NCI-H2196 treated with DMSO at 0.1 percent for 48 hours (cell line): ENCODE results near the gene HK3.

ENCODE experiments used
- DNase-seq: peaks from one replicate; lab custom pipeline; 2025; ENCODE audit not compliant: unreplicated experiment; lab: John Stamatoyannopoulos, UW

The HK3 gene

DNA sequence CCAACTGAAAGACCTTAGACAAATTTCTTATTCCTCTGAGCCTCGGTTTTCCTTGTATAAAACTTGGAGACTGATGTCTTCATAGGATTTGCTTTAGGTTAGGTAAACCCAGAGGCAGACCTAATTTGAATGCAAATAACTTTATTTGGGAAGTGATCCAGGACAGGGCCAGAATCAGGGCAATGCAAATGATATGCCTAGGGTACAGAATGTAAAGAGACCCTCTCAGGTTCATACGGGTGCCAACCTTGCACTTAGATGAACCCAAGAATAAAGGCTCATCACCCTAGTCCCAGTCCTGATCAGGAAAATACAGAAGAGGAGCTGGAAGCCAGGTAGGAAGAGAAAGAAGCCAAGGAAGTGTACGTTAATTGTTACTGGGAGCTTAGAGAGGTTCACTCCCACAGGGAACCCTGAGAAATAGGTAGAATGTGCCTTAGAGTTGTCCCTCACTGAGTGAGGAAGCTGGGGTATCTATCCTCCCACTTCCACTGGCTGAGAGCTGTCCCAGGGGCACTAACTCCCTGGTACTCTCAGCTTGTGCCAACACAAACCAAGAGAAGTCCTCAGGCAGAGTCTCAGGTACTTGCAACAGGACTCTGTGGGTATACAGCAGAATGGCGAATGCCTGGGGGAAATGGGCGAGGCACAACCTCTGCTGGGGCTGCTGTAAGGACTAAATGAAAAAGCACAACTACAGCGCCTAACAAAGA, 3.1 kb upstream of the HK3 start:
- no peak for DNase-seq

DNA sequence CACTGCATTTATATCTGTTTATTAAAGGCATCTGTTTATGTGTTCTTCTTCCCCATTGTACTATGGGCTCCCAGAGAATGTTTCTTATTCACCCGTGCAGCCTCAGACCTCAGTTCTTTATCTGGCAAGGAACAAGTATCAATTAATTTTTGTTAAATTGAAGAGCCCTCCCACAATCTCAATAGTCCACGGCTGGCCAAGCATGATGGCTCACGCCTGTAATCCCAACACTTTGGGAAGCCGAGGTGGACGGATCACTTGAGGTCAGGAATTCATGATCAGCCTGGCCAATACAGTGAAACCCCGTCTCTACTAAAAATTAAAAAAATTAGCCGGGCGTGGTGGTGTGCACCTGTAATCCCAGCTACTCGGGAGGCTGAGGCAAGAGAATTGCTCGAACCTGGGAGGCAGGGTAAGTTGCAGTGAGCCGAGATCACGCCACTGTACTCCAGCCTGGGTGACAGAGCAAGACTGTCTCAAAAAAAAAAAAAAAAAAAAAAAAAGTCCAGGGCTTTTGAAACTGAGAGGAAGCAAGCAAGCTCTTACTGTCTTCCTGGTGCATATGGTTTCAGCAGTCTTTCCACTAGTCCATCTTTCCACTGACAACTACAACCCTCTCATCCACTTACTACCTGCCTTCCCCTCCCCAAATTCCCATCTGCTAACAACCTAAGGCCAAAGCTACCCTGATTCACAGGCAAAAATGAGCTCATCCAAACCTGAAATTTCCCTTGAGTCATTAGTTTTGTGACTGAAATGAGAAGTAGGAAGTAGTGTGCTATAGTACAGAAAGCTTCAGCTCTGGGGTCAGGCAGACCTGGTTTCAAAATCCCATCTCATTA, 2.3 kb upstream of the HK3 start:
- DNase-seq: no peak

DNA sequence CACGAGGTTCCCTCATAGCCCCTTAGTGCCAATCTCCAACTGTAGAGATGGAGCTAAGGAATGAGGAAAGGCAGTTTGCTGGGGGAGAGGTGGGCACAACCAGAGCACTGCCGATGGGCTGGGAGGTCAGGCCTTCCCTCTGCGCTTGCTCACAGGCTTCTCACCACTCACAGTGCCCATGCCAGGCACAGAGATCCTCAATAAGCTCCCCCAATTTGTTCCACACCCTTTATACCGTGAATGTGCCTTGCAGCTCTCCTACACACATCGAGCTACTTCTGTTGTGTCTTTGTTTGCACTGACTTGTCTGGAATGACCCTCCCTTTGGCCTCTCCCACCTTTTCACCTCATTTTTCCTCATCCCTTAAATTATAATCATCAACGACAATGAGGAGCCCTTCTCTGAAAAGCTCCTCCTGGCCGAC, 1.6 kb upstream of the HK3 start:
- no peak for DNase-seq

DNA sequence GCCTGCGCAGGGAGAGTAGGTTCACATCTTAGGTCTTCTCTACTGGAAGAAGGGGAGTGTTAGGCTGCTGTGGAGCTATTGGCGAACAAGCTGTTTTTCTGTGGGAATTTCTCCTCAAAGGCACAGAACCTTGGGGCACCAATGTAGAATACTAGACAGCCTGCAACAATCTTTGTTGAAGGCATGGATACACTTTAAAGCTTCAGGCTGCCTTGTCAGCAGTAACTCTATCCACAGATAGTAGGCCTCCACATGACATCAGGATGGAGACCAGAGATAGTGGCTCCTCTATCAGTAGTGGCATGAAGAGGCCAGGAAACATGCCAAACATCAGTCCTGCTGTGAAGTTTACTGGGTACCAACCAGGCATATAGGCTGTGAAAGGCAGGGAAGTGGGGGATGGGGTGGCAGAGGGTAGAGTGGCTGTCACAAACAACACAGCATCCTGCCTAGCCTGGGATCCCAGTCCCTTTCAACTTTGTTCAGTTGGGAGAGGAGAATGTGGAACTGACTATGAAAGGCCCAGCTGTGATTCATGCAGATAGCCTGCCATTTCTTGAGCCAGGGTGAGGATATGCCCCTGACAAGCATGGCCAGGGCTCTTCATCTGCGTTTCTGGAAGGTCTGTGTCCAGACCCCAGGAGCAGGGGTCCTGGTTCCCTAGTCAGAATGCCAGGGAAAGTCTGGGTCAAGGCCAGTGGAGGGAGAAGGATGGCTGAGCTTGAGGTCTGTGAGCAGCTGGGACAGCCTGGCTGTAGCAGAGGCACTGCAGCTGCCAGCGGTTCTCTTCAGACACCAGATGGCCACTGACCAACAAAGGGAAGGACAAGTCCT, 1.0 kb upstream of the HK3 start:
- no peak for DNase-seq

DNA sequence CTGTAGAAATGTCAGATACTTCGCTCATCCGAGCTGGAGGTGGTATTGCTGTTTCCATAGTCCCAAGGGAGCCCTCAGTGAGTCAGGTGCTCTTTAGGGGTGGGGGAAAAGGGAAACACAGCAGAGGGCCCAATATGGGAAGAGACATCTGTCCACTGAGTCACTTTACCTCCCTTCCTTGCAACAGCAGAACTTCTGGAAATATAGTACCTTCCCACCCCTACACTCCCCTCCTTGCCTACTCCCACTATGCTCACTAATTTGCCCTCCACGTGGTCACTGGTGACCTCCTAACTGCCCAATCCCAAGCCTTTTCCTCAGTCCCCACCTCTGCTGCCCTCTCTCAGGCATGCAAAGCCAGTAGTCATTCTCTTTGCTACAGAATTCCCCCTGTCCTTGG, 1.9 kb downstream of the HK3 start:
- no peak for DNase-seq

DNA sequence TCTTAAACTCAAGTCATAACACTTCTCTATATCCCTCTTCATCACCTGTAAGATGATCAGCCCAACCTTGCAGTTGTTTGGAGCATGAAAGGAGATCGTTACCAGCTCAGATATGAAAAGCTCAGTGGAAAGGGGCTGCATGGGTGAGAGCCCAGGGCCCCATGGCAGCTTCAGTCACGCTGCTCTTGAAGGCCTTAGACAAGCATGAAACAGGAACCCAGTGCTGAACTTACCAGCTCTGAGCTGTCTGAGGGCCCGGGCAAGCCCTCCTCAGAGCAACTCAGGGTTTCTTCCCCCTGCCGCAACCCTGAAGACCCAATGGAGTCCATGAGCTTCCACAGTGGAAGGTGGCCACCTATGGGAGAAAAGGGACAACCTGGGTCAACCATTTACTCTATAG, 3.3 kb downstream of the HK3 start:
- no peak for DNase-seq

DNA sequence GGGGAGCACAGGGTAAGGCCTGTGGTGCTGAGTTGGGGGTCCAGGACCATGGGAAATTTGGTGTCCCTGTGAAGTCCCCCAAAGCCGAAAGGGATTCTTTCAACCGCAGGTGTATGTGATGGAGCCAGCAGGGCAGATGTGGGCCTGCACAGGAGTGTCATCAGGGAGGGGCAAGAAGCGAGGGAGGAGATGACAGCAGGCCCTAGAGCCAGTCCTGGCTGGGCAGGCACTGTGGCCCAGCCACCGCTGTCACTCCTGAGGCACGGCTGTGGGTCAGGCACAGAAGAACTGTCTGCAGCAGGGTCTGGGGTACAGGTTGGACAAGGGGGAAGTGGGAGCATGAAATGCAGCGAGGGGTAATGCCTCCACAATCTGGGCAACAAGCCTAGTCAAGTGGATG, 4.8 kb downstream of the HK3 start:
- DNase-seq: no peak

DNA sequence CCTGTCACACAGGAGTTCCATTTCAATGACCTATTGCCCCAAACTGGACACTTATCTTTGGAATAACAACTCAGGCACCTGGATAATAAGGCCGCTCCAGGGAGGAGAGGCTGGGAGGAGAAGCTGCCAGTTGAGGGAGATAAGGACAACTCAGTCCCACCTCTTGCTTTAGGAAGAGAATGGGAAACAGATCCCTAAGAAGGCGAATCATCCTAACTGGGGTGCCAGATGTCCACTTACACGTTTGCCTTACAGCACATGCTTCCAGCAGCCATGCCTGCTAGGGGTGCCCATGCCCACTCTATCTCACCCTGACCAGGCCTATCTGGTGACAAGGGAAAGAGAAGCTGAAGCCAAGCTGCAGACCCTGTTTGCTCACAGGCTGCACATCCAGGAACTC, 6.5 kb downstream of the HK3 start:
- DNase-seq: no peak

DNA sequence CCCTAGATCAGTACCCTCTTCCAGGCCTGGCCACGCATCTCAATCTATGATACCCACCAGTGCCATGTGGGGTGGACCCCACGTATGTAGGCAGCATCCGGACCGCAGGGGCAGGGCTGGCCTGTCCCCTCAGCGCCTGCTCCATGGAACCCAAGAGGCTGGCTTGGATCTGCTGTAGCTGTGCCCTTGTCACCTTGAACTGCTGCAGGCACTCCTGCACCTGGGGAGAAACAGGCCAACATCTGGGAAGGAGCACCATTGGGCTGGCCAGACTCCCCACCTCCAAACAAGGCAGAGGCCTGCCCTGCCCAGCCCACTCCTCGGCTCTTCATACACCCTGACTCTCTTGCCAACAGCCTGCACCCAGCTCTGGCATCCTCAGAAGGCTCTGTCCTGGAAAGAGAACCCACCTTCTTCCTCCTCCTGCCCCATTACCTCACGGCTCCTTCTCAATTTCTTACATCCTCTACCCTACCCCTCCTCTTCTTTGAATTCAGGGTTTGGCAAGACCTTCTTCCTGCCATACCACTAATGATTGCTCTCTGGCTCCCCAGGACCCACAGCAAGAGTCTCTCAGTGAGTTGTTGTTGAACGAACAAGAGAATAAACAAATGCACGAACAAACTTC, 7.7 kb downstream of the HK3 start:
- no peak for DNase-seq

DNA sequence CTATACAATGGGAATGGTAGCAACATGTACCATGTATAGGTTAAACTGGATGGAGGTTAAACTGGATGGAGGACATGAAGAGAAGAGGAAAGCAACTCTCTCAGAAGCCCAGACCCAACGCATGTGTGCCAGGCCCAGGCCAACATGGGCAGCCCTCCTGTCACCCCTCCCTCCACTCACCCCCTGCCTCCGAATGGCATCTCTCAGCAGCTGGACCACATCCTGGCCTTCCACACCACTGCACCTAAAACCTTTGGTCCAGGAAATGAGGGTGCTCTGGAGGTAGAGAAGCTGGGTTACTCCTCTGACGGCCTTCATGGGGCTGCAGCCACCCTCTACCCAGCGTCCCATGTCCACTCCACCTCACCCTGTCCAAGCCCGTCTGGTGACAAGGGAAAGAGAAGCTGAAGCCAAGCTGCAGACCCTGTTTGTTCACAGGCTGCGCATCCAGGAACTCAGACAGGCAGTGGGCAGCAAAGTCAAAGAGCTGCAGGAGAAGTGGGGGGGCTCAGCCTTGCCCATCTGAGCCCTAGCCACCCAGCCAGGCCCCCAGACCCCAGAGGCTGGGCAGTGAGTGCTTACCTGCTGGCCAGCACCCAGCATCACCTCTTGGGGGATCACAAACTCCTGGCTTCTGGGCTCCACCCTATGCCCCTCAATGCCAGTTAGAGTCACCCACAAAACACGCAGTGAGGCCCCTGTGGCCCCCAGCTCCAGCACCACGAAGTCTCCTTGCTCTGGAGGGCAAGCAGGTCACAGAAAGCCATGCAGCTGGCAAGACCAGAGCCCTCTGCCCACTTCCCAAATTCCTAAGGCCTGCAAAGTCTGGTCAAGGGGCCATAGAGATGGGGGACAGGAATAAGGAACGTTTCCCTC, 8.5 kb downstream of the HK3 start:
- no peak for DNase-seq

DNA sequence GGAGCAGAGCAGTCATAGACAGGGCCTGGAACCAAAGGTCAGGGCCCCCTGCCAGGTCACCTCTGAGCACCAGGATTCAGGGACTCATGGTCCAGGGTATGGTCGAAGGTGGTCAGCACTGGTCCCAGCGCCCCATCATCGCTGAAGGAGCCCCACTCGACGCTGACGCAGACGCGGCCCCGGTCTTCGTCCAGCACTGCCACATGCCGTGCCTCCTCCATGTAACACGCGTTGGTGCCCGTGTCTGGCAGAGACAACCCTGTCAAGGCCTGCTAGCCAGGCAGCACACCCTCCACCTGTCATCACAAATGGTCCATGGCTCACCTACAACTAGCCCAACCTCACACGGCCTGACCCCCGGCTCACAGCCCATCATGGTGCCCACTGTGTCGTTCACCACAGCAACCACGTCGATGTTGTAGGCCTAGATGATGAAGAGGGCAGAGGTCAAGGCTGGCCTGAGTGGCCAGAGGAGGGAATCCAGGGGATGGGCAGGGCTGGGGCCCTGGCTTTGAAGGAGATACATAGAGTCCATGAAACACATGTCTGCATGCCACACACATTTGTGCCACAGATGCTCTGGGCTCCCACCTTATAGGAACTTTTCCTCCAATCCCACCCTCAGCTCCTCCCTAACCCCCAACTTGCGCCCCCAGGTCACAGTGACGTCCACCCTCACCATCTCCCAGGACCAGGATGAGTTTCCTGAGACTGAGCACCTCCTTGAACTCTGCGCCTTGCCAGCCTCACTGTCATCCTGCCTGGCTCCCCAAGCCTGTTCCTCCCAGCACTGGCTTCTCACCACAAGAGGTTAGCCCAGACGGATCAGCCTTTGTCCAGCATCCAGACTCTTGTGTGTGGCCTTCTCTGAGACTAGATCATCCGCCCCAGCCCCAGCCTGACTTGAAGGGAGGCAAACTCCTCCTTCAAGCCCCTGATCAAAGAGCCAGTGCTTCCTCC, 9.5 kb downstream of the HK3 start:
- no peak for DNase-seq

DNA sequence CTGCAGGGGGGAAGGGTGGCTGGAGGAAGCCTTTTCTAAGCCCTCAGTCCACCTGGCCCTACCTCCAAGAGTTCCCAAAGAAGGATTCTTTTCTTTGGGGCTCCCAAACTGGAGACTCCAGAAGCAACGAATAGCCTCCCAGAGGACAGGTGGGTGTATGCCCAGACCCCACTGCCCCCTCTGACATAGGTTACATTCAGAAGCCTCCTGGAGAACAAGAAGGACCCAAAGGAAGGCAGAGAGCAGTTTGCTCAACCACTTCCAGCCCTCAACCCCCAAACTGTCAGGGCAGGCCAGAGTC, 10.3 kb downstream of the HK3 start:
- DNase-seq: no peak

DNA sequence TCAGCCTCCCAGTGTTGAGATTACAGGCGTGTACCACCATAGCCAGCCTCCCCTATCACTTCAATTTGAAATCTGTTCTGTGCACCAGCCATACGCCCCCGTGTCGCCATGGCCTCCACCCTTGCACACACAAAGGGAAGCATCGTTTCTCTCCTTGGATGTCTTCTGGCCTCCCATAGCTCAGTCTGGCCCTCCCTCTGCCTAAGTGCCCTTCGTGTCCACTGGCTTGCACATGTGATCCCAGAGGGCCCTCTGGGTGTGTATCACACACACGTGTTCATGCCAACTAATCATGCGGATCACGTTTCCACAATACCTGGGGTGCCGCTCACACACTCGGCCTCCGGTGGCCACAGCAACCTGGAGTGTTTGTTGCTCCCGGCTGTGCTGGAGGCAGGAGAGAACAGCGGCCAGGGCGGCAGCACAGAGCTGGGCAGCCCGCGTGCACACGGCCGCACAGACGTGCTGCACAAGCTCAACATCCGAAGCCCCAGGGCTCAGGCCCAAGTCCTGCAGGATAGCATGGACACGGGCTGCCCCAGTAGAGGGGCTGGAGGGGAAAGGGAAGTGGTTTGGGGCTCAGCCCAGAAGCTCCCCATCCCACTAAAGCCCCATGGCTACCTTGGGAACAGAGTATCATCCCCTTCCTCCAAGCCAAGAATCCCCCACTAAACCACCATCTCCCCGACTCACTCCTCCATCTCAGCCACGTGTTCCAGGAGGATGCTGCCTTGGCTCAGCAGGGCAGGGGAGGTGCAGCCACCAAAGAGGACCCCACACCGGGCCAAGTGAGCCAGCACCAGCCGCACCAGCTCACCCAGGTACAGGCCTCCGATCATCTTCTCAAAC, 10.9 kb downstream of the HK3 start:
- DNase-seq: no peak

DNA sequence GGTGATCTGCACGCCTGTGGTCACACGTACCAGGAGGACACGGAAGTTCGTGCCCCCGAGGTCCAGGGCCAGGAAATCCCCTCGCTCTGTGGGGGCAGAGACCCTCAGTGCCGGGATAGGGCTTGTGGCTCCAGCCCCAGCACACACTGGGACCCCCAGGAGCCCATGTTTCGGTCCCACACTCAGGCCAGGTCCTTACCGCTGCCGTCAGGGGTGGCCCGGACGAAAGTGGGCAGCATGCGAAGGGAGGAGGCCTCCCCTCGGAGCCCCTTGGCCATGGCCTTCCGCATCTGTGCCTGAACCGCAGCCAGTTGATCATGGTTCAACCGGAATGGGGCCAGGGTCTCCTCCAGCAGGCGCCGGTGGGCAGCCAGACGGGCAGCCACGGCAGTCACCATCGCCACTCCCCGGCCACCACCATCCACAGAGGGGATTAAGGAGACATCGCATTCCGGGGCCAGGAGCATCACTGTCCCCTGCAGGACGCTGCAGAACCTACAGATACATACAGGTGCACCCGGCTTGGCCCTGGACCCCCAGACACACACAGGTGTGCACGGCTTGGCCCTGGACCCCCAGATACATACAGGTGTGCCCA, 11.8 kb downstream of the HK3 start:
- no peak for DNase-seq

DNA sequence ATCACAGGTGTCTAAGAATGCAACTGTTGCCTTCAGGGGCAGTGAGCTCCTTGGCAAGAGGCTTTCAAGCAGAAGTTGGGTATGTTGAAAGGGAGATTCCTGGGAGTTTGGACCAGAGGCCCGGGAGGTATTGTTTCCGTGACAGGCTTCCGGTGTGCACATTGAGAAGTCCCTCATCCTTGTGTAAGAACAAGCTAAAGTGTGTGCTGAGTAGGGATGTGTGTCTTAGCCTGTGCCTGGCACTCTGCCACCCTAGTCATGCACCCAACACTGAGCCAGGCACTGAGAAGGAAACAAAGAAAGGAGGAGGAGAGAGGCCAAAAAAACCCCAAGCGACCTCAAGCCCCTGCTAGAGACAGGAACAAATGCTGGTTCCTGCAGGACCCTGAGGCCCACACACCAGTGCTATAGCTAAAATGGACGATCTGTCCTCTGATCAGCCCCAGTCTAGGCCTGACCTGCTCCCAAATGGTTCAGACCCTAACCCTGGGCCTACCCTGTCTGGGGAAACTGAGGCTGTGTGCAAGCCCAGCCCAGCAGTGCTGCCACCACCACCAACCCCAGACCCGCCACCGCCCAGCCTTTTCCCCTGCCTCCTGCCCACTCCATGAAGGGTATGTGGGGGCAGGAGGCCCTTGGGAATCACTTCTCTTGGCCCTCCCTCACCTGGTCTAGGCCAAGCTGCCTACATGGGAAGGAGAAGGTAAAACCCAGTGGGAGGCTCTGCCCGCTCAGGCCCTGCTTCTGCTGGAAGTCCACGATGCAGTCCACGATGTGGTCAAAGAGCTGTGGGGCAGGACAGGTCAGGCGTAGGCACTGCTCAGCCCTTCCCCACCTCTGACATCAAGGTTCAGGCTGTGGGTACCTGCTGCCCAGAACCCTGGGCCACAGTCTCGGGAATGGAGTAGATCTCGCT, 12.6 kb downstream of the HK3 start:
- DNase-seq: no peak

DNA sequence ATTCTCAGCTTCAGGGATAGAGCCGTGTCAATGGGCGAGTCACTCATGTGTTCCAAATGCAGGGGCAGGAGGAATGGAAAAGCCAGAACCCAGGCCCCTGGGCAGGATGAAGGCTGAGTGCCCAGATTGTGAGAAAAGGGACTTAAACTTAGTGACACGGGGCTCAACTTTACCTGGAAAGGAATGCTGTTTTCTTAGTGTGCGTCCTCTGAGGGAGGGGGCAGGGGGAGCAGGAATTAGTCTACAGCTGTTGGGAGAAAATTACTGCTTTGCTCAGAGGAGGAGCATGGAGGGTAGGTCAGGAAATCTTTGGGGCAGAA, 14.6 kb downstream of the HK3 start:
- no peak for DNase-seq
